PC-9 (cell line): Measurements from ENCODE around the gene PTCD1.

Source experiments
- EZH2 ChIP-seq: fragments of 200-600 bp; sonication (generic); IDR thresholded peaks from 2 replicates; pipeline ENCODE4 v1.8.0; 2017; ENCODE audit warnings: antibody characterized with exemption, low read depth
- TF ChIP-seq, protein P1 (sequence below): fragments of 200-600 bp; sonication (generic); conservative IDR thresholded peaks from 2 replicates; pipeline ENCODE4 v1.6.1; 2017; ENCODE audit warnings: mixed run types, antibody characterized with exemption, mild to moderate bottlenecking, moderate library complexity

DNA sequence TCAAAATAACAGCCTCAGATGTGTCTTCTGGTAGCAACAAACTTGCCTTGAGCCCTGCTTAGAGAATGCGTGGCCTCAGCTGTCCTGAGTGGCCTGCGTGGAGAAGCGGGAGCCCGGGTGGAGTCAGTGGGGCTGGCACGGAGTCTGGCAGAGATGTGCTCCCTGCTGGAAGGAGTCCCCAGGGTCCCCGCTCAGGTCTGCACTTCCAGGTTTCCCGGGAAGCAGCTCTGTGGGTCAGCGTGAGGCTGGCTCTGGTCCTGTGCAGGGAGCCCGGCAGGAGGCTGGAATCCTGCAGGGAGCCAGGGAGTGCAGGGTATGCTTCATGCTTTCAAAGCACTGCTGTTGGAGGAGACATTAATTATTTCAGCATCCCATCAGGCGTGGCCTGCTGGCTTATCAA lies 10.3 kb upstream of the PTCD1 start:
- TF ChIP-seq, protein P1, sequence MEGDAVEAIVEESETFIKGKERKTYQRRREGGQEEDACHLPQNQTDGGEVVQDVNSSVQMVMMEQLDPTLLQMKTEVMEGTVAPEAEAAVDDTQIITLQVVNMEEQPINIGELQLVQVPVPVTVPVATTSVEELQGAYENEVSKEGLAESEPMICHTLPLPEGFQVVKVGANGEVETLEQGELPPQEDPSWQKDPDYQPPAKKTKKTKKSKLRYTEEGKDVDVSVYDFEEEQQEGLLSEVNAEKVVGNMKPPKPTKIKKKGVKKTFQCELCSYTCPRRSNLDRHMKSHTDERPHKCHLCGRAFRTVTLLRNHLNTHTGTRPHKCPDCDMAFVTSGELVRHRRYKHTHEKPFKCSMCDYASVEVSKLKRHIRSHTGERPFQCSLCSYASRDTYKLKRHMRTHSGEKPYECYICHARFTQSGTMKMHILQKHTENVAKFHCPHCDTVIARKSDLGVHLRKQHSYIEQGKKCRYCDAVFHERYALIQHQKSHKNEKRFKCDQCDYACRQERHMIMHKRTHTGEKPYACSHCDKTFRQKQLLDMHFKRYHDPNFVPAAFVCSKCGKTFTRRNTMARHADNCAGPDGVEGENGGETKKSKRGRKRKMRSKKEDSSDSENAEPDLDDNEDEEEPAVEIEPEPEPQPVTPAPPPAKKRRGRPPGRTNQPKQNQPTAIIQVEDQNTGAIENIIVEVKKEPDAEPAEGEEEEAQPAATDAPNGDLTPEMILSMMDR = no peak
- no peak for TF ChIP-seq EZH2
